GM19099 (cell line): Measurements from ENCODE around the gene SEMA4C.
A peak's percentile ranks its signal among the peaks of the same experiment; 100 is the strongest.

Experiments used
- POLR2A ChIP-seq: IDR thresholded peaks from 3 replicates; pipeline ENCODE4 v1.6.1; 2011; ENCODE audit warnings: low read depth; ENCODE audit not compliant: insufficient read length; ENCODE audit errors: extremely low read depth

Gene SEMA4C

DNA sequence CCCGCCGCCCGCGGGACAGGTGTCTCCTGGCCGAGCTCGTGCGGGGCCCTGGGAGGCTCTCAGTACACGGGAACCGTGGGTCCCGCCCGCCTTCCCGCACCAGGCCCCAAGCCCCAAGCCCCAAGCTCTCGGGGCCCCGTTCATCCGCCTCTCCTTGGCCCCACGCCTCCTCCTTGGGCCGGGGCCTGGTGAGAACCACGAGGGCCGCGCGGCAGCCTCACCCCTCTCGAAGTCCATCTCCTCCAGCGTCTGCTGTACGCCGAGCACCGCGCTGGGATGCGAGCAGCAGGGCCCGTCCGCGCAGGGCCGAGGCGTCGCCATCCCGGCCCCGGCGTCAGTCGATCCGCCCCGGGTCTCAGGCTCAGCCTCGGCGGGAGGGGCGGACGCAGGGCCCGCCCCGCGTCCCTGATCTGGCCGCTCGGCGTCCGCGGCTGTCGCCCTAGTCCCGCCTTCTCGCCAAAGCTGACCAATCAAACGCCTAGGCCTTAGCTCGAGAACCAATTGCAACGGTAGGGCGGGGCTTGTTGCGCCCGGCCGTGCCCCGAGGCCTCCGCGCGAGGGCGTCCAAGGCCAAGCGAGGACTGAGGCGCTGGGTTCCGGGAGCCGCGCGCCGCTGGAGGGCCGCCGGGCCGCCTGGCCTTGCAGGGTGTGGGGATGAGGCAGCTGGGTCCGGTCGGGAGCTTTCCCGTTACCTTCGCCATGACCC lies 12.1 kb downstream of the SEMA4C start, which contains the start of gene ANKRD39:
Gene ANKRD39, minus strand, starts transcription at position 350 of the 706 bp plus-strand sequence. Its CDS starts 29 bp downstream, at position 321.
- peak; percentile 88 for TF ChIP-seq POLR2A

DNA sequence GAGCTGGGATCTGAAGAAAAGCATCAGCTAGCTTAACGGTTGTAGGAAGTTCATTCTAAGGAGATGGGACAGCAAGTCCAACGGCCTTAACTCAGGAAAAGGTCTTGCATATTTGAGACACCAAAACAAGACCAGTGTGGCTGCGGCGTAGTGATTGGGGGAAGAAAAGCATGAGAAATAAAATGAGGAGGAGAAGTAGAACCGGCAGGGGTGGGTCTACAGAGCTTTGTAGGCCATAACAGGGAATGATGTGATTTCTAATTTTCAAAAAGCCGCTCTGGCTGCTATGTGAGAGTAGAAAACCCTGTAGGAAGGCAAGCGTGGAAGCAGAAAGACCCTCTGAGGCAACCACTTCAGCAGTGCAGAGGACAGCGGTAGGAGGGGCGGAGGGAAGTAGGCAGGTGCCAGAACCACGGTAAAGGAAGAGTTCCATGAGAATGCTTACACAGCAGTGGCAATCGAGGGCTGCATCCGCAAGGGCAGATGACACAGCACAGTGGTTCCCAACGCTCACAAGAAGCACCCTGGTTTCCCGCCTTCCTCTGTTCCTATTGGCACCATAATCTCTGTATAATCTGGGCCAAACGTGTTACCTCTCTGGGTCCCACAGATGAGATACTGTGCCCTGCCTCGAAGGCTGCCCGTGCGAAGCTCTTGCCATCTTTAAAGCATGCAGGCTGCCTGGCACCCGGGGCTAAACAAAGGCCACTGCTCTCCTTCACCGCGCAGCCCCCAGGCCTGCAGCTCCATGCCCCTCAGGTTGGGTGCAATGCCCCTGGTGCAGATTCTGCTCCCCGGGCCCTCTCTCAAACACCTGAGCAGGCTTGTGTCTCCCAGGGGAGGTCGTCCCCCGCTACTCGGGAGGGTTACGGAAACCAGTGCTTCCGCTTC lies 12.9 kb downstream of the SEMA4C start:
- no peak for TF ChIP-seq POLR2A

- no peak for TF ChIP-seq POLR2A
Measured at GRCh38 chr2:96853321-96853720, 16.6 kb downstream of the SEMA4C start.

DNA sequence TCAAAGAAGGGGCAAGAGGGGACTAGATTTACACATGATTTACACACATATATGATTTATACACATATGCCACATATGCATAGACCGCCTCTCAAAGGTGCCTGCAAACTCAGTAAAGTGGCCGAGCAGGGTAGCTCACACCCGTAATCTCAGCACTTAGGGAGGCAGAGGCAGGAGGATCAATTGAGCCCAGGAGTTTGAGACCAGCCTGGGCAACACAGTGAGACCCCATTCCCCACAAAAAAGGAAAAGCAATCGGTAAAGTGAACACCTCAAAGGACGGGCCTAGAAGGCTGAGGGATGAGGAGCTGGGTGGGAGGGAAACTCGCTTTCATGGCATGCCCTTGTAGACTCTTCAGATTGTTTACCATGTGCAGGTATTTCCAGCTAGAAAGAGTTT lies 17.2 kb downstream of the SEMA4C start:
- TF ChIP-seq POLR2A = no peak

DNA sequence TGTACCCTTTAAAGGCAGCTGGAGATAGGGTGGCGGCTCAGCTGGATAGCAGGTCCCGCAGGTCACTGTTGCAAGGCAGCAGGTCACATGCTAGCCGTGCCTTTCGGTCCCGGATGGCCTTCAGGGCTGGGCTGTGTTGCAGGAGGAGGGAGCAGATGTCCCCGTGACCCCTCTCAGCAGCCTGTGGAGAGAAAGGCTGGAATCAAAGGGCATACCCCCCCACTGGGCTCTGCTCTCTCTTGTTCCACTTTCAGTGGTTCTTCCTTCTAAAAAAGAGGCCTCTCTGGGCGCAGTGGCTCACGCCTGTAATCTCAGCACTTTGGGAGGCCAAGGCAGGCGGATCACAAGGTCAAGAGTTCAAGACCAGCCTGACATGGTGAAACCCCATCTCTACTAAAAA lies 21.6 kb downstream of the SEMA4C start:
- no peak for TF ChIP-seq POLR2A

- no peak for TF ChIP-seq POLR2A
Measured at GRCh38 chr2:96847586-96847985, 22.3 kb downstream of the SEMA4C start.

GRCh38 chr2:96846825-96847224 lies 23.1 kb downstream of the SEMA4C start:
- TF ChIP-seq POLR2A = no peak

DNA sequence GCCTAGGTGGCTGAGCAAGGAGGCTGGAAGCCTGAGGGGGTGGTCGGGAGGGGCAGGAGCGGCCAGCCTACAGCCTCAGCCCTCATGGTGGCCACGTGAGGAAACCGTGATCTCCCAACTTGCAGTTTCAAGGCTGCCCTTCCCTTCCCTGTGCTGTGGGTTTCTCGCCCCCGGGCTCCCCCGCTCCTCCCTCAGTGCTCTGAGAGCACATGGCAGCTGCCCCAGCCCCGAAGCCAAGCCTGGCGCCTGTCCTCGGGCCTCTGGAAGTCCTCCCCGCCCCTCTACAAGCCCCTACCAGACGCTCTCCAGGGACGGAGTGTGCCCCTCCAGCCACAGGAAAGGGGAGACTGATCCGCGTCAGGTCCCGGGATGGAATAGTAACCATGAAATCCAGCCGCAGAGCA lies 25.5 kb downstream of the SEMA4C start:
- no peak for TF ChIP-seq POLR2A

GRCh38 chr2:96843538-96844268 lies 26.2 kb downstream of the SEMA4C start, which contains the start of gene ANKRD23:
Gene ANKRD23 (minus strand): TSS chr2:96844021. CDS start chr2:96843992, 29 bp downstream.
- TF ChIP-seq POLR2A = no peak

DNA sequence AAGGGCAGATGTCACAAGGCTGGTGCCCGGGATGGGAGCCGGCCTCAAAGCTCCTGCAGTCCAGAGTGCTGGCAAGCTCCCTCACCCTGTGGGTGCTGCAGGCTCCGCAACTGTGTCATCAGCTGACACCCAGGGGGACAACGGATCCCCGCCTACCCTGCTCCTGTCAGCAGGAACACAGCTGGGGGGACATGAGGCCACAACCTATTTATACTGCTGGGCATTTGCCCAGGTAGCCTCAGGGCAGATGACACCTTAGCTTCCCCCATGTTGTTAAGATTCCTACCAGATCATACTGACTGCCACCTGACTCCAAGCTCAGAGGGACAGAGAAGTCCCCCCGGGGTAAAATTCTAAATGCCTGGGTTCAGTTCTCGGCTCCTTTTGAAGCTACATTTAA lies 27.3 kb downstream of the SEMA4C start:
- no peak for TF ChIP-seq POLR2A

GRCh38 chr2:96841701-96842495 lies 28.0 kb downstream of the SEMA4C start:
- TF ChIP-seq POLR2A = no peak

GRCh38 chr2:96839875-96840850 lies 29.7 kb downstream of the SEMA4C start:
- no peak for TF ChIP-seq POLR2A

GRCh38 chr2:96839293-96839874 lies 30.5 kb downstream of the SEMA4C start:
- TF ChIP-seq POLR2A = no peak
